ENCODE data around the gene CLHC1.

Gene CLHC1

DNA sequence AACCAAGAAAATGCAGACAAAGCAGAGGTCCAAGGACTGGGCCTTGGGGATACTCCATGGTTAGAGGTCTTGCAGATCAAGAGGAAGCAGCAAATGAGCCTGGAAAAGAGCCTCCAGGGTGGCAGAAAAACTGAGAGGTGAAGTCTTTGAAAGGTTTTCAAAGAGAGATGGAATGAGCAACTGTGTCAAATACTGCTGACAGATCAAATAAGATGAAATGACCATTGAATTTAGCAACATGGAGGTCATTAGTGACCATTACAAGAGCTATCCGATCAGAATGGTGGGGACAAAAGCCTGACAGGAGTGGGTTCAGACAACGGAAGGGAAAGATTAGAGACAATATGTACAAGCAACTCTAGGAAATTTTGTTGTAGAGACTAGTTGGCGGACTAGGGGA is 1.5 kb downstream of the CLHC1 start:
- Histone ChIP-seq H3K4me3 (ENCODE audit: low read depth, low read length) (no peak overlapping the region), H3K36me3 (ENCODE audit: control insufficient read depth in 2 of 2, insufficient read depth in 1 of 2, low read length in 2 of 2) (peaks cover 21 to 44% of the 10 kb centered on the region in 2 experiments), H3K4me1 (ENCODE audit: control insufficient read depth, insufficient read depth, low read length) (0 out of 2 replicates have a peak, but pooled peaks cover 6% of the 10 kb centered on the region), H3K9me3 (ENCODE audit: control insufficient read depth, insufficient read depth, low read depth, low read length) (no peaks in the 10 kb centered on the region), H3K27ac (ENCODE audit: extremely low read depth, low read depth, low read length) (no peak overlapping the region)
- CTCF ChIA-PET = no interaction called here
- POLR2A ChIA-PET = no interaction called here
- TF ChIP-seq ZNF23 (tag by site-specific recombination; IDR thresholded peaks at IDR 0.05; ENCODE audit: borderline replicate concordance) (no peak), ZNF423 (tag by site-specific recombination; IDR thresholded peaks at IDR 0.05) (no peak), ZNF530 (tag by site-specific recombination; IDR thresholded peaks at IDR 0.05; ENCODE audit: low read depth) (no peak), CTCF (tag by site-specific recombination; IDR thresholded peaks at IDR 0.05) (no peak), ZNF555 (tag by site-specific recombination; conservative IDR thresholded peaks at IDR 0.05) (no peak), ZNF513 (tag by site-specific recombination; IDR thresholded peaks at IDR 0.05) (no peak), ZBTB11 (tag by site-specific recombination; conservative IDR thresholded peaks at IDR 0.05; ENCODE audit: low read depth) (no peak), ZNF701 (tag by site-specific recombination; IDR thresholded peaks at IDR 0.05) (no peak), ZNF768 (tag by site-specific recombination; IDR thresholded peaks at IDR 0.05) (no peak), ZNF248 (tag by site-specific recombination; IDR thresholded peaks at IDR 0.05) (no peak), ZNF366 (tag by site-specific recombination; conservative IDR thresholded peaks at IDR 0.05) (no peak), ZSCAN30 (tag by site-specific recombination; IDR thresholded peaks at IDR 0.05) (no peak), PBX3 (CRISPR knock-in tag; IDR thresholded peaks at IDR 0.05) (no peak), MEIS1 (CRISPR knock-in tag; IDR thresholded peaks at IDR 0.05; ENCODE audit: borderline replicate concordance) (no peak), OVOL3 (tag by site-specific recombination; IDR thresholded peaks at IDR 0.05) (no peak), PRDM2 (tag by site-specific recombination; IDR thresholded peaks at IDR 0.05; ENCODE audit: borderline replicate concordance) (no peak)

Measured in HEK293 (cell line).